ENCODE measurements around the gene DDO.
"Not testable (repeated sequence)": the region's sequence is repeated elsewhere in the genome, so short reads cannot be mapped to it uniquely, and the experiment has no call there.

DDO gene

DNA sequence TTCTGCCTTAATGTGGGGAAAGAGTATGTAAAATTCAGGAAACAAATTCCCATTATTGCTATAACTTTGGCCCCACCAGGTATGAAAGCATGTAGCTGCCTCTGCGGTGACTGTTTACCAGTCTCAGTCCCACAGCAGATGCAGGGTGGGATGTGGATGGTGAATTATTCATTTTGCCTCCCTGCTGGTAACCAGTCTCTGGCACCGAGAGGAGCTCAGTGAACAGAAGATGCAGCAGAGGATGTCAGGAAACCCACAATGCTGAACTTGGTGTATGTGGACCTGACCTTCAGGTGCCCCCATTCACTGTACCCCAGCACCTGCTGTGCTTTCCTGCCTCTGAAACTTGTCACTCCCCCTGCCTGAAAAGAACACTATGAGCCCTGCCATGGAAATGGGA is 48.4 kb downstream of the DDO start:
- DNase-seq: no peak

DNA sequence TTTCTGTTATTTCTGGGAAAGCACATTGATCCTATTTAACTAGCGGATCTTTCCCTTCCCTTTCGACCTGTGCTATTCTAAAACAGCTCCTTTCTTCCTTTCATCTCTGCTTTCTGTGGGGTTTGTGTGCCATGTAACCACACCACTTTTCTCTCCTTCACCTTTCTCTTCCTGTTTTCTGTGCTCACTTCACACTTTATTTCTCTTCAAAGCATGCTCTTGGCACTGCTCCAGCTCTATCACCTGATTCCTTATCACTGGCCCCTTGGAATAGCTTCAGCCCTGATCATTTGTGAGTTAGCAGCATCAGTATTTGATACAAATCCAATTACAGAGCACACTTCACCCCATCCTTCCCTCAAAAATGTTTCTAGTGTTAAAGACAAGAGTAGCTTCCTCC is 49.1 kb downstream of the DDO start:
- no peak for DNase-seq

DNA sequence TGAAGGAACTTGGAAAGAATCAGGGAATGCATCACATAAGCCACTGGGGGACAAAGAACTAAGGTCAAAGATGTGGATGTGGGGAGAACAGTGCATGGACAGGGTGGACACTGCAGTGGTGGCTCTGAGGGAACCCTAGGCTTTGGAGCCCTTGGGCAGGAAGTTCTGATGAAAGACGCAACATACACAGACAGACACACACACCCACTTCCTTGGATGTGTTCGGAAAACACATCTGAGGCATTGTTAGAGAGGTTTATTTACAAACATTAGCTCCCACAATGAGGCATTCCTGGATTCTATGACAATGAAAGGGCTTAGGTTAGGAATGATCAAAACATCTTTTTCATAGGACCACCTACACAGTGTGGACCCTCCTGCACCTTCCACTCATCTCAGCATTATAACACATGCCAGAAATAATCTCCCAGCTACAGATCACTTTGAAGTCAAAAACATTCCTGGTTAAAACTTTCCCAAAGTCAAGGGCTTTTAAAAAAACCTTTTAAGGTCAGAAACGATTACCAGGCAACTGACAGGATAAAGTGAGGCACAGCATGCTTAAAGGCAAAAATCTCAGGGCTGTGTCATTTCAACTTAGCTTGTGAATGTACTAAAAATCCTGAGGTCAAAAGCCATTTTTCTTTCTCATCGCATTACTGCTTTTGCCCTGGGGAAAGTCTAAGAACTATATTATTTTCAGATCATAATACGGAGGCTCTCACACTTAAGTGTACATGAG is 50.8 kb downstream of the DDO start:
- DNase-seq: no peak

DNA sequence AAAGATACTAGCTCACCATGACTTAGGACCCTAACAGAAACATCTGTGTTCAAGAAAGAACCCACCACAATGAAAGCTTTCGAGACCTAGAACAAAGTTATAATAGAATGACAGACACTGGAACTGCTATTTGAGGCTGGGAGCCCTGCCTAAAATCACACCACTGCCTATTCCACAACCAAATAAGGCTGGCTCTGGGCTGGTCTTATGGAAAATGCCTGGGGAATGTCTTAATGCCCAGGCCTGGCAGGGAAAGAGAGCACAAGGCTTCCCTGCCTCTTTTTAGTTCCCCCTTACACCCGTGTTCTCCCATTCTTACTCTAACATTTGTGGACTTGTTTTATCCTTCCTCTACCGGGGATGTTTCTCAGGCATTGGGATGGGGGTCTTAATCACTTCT is 51.6 kb downstream of the DDO start:
- DNase-seq: peak; percentile 48

DNA sequence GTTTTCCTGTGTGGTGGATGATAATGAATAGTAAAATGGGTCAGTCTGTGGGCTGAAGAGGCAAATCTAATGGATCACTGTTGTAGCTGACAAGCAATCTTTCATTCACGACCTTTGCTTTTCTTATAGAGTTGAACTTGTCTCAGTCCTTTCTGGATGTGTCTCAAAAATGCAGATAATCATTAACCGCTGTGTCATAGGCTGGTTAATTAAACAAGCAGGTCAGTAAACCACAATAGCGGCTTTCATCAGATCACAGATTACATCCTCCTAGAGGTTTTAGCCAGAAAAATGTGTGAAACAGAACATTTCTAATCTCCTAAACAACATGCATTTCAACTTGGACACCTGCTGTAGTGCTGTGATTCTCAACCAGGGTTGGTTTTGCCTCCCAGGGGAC is 54.7 kb downstream of the DDO start:
- DNase-seq: no peak

DNA sequence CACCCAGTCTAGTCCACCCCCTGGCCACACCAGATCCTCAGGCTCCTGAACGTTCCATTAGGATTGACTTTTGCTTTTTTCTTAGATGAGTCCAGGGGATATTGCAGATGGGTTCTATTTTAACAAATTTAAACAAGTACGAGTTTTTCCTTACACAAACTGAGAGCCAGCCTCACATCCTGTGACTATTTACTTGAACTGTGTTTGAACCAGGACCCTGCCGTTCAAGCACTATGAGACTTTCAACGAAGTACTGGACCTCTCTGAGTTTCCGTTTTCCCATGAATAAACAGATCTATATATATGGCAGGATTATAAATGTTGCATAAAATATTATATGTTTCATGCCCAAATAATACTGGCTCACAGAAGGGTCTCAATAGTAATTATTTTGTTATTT is 55.8 kb downstream of the DDO start:
- no peak for DNase-seq

DNA sequence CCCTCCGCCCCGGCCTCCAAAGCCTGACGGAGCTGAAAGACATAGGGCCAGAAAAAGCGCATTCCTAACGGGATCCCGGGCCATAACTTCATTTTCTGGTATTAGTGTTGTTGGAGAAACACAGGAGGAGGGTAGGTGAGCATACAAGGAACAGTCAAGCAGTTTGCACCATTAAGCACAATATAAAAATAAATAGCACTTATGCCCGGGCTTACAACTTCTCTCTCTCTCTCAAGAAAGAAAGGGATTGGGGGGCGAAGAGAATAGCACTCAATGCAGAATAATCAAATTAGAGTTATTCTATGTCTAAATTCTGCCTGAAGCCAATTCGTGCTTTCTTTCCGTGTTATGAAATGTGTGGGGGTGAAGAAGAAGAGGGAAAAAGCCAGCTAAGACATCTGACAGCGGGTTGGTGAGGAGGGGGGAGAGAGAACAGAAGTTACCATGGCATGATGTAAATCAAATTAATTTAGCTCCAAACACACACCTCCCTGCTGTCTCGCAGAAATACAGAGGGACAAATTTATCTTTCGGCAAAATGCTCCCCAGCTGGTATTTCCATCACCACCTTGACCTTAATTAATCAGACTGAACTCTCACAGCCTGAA is 56.7 kb downstream of the DDO start:
- no peak for DNase-seq

DNA sequence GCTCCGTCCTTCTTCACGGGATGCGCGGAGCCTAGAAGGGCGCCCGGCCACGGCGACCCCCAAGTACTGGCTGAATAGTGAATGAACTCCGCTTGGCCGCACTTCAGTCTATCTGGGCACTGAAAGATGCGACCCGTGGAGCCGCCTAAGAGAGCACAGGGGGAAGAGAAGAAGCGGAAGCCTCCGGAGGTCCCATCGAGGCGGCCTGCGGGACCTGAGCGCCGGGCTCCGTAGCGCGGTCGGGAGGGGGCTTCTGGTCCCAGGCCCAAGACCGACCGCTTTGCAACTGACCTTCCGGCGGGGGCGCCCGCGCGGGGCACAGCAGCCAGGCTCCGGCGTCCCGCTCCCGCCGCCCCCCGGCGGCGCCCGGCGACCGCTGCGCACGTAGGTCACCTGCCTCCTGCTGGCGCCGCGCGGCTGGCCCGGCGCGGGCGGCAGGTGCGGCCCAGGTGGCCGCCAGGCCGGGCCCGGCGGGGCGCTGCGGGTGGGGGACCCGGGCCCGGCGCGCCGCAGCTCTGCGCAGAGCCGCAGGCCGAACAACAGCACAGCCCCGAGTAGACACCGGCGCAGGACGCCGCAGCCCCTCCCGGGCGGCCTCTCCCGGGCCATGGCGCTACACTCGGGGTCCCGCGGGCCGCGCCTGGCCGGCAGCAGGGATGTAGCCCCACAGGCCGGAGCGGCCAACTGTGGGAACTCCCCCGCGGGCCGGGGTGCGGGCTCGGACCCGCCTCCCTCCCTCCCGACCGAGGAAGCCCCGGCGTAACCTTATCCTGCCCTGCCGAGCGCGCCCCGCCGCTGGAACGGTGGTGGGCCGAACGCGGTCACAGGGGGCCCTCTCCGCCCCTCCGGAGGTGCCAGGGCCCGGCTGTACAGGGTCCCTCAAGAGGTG is 57.5 kb downstream of the DDO start, which contains the start of gene METTL24:
Gene METTL24, minus strand, starts transcription at position 686 of the 889 bp plus-strand sequence. Its CDS starts 77 bp downstream, at position 609.
- peak; percentile 5 for DNase-seq

DNA sequence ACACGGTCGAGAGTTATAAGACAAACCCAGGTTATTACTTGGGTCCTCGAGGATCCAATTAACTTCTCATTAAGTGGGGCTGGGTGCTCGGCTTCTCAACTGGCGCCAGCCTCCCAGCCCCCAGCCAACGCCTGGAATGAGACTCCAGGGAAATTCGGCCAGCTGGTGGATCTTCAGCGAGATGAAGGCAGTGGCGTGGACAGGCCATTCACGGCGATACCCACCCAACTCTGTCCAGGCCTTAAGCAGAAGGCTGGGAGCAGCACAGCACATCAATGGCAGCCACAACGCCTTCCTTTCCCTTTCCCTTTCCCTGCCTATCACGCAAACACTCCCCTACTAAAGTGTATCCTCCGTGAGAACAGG is 58.1 kb downstream of the DDO start:
- no peak for DNase-seq

DNA sequence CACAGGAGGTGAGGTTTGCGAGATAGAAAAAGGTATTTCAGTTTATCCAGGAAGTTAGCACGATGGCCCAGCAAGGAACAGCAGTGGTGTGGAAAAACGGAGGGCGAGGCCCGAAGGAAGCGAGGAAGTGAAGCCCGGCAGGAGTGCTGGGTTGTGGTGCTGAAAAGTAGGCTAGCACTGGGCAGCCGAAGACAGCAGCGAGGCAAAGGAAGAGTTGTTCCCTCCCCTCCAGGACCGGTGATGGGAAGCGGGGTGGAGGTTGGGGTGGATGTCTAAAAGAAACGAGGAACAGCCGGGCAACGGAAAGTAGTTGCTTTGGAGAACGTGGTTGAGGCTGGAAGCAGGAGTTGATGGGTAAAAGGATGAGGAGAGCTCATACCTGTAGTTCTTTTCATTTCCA is 58.6 kb downstream of the DDO start:
- DNase-seq: no peak

DNA sequence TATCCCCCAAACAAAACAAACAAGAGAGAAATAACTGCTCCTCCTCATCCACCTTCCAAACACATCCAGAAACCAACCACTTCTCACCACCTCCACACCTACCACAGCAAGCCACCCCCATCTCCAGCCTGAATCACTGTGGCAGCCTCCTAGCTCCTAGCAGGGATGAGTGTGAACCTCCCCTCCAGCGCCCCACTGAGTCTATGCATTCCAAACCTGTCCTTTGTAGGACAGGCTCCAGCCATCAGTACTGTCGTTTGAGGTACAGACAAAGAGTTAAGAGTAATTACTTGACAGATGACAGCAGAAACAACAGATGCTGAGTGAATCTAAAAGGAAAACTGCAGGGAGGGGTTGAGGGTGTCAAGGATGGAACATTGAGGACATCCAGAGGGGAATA is 59.6 kb downstream of the DDO start:
- DNase-seq: no peak

DNA sequence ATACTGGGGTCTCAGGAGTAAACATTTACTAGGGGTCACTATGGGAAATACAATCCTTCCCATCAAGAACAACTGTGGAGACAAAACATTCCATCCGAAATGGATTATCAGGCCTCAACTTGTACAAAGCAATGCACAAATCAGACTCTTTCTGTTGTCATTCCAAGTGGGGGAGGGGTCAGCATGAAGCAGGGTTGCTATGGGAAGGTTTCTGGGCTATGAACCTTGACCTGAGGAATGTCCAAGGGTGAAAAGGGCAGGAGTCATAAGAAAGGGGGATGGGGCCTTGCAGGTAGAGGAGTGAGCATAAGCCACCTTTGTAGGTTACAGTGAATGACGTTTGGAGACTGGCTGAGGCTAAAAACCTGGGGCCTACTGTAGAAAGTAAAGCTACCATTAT is 60.4 kb downstream of the DDO start:
- no peak for DNase-seq

DNA sequence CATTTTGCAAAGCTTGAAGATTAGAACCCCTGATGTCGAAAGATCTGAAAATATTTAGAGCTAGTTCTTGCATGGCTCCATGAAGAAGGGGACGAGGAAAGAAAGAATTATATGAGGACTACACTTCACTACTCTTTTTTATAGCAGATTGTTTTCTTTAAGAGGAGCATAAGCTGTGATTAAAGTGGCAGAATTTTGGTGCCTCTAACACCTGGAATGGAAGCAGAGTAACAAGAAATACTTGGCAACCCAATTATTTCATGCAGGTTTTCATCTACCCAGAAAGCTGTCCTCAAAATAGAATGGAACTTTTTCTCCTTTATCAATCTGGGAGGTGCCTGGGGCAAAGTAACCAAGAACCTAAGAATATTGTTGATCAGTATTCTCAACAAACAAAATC is 61.2 kb downstream of the DDO start:
- no peak for DNase-seq

DNA sequence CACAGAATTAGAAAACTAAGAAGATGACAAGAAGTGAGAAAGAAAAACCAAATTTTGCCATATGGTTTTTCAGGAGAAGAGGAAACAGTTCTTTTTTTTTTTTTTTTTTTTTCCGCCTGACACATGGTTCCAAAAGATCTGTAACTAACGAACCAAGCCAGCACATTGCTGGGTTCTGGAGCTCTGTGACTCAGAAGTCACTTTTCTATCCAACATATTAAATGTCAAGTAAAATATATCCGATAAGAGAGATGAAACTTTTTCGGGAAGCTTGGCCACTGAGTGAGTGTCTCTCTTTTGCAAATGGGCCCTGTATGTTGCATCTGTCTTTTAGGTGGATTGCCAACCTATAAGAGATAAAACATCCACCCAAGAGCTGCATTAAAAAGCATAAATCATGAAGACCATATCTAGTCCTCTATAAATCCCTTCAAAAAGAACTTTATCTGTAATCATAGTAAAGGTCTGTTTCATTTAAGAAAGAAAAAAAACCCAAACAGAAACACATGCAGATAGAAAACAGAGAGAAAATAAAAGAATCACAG is 61.8 kb downstream of the DDO start:
- DNase-seq: no peak

DNA sequence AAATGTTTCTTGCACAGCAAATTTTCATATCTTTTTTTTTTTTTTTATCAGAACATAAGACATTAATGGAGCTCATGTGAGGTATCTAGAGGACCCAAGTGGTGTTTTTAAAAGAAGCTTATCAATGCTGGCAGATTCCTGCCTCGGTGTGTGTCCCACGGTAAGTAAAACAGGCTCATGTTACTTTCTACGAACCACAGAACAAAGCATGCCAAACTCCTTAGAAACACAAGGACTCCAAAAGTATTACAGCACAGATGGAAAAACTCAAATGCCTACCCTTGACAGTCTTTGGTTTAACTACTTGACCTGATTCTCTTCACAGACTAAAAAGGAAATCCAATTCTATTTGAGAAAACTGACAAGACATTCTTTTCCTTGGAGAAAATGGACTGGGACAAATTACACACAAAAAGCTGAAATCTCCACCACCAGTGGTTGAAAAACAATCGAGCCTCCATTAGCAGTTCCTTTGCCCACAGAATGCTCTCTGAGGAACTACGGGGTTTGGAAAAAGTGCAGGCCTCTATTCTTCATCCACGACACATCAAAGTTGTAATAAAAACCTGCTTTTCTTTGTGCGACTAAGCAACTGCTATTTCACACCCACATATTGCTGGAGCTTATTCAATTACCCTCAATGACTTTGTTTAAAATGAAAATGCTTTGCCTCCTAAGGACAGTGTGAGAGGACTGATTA is 62.7 kb downstream of the DDO start:
- DNase-seq: no peak

DNA sequence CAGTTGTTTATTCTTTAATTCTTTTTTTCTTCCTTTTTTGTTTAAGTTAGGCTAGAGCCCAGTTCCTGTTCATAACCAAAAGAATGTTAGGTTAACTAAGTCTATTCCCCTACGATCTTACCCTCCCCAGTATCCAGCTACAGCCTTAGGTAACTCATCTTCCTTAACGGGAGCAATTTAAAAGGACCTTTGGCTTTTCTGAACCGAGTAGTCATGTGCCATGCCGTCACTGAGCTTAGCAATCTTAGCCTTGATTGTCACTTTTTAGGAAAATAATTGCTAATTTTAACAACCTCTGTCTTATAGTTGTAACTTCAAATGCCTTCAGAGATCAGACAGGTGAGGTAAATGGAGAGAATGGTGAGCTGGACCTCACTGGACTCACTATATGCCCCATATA is 63.4 kb downstream of the DDO start:
- no peak for DNase-seq

DNA sequence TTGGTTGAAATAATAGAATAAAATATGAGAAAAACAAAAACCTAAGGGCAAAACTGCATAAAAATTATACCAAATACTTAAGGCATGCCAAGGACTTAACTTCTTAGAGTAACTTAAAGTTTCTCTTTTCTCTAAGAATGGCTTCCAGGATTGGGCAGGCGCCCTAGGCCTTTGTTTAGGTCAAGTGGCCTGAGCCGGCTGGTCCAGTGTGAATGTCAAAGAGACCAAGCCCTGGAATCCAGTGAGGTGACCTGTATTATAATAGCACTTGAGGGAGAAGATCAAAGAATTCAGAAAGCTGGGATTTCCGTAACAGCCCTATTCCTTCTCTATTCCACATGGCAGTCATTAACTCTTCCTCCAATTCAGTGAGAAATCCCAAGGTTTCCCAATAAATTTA is 63.8 kb downstream of the DDO start:
- DNase-seq: no peak

DNA sequence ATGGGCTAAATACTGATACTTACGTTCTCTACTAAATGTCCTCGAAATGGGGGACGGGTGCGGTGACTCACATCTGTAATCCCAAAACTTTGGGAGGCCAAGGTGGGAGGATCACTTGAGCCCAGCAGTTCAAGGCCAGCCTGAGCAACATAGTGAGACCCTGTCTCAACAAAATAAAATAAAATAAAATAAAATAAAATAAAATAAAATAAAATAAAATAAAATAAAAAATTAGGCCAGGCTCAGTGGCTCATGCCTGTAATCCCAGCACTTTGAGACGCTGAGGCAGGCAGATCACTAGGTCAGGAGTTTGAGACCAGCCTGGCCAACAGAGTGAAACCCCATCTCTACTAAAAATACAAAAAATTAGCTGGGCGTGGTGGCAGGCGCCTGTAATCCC is 64.8 kb downstream of the DDO start:
- not testable (repeated sequence) for DNase-seq

DNA sequence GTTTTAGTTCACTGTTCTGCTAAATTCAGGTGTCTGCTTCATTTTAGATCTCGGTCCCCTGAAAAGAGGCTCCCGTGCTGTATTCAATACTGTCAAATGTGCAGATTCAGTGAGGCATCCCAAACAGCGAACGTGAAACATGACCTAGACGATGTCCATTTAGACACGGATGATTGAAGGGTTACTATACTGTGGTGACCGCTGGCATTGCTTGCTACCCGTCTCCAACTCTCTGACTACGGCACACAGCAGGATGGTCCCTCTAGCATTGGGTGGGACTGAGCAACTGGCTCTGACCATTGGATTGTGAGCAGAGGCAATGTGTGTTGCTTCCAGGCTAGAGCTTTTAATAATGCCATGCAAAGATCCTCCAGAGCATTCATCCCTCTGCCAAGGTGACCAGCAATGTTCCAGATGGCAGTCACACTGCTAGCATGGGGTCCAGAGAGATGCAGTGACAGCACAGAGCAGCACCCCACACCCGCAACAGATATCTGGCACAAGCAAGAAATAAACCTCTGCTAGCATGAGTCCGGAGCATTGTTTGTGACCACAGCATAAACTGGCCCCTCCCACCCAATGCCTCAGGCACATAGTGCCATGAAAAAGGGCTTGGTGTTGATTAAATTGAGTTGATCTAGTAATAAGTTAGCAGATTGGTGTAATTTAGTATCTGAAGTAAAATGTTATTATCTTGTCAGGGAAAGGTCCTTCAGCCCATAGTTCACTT is 66.2 kb downstream of the DDO start:
- DNase-seq: no peak

DNA sequence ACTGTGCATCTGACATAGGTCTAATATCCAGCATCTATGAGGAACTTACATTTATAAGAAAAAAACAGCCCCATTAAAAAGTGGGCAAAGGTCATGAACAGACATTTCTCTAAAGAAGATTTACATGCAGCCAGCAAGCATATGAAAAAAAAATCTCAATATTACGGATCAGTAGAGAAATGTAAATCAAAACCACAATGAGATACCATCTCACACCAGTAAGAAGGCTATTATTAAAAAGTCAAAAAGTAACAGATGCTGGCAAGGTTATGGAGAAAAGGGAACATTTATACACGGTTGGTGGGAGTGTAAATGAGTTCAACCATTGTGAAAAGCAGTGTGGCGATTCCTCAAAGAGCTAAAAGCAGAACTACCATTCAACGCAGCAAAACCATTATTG is 70.3 kb downstream of the DDO start:
- DNase-seq: no peak

DNA sequence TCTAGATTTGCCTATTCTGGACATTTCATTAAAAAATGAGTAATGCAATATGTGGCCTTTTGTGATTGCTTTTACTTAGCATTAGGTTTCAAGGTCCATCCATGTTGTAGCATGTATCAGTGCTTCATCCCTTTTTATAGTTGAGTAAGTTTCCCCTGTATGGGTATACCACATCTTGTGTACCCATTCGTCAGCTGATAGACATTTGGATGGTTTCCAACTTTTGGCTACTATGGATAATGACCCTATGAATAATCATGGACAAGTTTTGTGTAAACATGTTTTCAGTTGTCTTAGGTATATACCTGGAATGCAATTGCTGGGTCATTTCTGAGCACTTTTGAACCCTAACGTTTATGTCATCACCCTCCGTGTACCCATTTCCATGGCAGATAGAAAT is 72.6 kb downstream of the DDO start:
- no peak for DNase-seq
